Thymus (tissue), 11 donors: ENCODE measurements around the gene ZDHHC8. TPM values are rescaled to one million over a fixed set of nuclear protein-coding genes. Genes with fewer than 3 reads are reported as not detected.

Experiments
- DNase-seq, 9 donors: peaks; one replicate each; pipeline ENCODE4 v3.0.0-alpha.2; 2013; ENCODE audit warnings: low spot score in 9 of 9, low read depth in 6 of 9, missing footprints in 1 of 9
- H3K27ac ChIP-seq, 2 donors: one replicate each; pipeline ENCODE4 v1.5.1; 2013; ENCODE audit warnings: control low read depth in 1 of 2, low read depth in 1 of 2, low read length in 1 of 2, mild to moderate bottlenecking in 1 of 2, moderate library complexity in 1 of 2
- H3K27me3 ChIP-seq, 2 donors: one replicate each; pipeline ENCODE4 v1.5.1; 2013; ENCODE audit warnings: low read length in 1 of 2; ENCODE audit not compliant: control insufficient read depth in 2 of 2, insufficient read depth in 1 of 2
- H3K36me3 ChIP-seq, 2 donors: one replicate each; pipeline ENCODE4 v1.5.1; 2013; ENCODE audit warnings: low read length in 1 of 2, mild to moderate bottlenecking in 1 of 2, moderate library complexity in 1 of 2; ENCODE audit not compliant: control insufficient read depth in 2 of 2, insufficient read depth in 2 of 2
- H3K4me1 ChIP-seq, 2 donors: one replicate each; pipeline ENCODE4 v1.5.1; 2013; ENCODE audit warnings: low read length in 2 of 2; ENCODE audit not compliant: control insufficient read depth in 2 of 2, insufficient read depth in 2 of 2
- H3K4me3 ChIP-seq, 2 donors: one replicate each; pipeline ENCODE4 v1.5.1; 2013; ENCODE audit warnings: low read length in 2 of 2, control low read depth in 1 of 2, mild to moderate bottlenecking in 1 of 2
- H3K9me3 ChIP-seq, 2 donors: one replicate each; pipeline ENCODE4 v1.5.1; 2013; ENCODE audit warnings: low read length in 1 of 2, mild to moderate bottlenecking in 1 of 2; ENCODE audit not compliant: control insufficient read depth in 2 of 2, insufficient read depth in 1 of 2
- WGBS: extraction: QIAGEN DNeasy Blood & Tissue Kit; methylation state at CpG from one replicate; pipeline ENCODE4 v1.1.7; 2013; 5-methylcytosine and 5-hydroxymethylcytosine counted together
- polyA plus RNA-seq: library from polyadenylated mRNA; stranded (reverse); fragments of 200-250 nt; gene quantifications from one replicate; pipeline ENCODE4 v1.2.3, GENCODE V29; 2013
- total RNA-seq: library from RNA; stranded (reverse); fragments of 120-200 nt; gene quantifications from one replicate; pipeline ENCODE4 v1.2.4, GENCODE V29; 2013
- donor health status: healthy.

ZDHHC8 gene
- total and polyA plus RNA-seq, 2 donors: 7.2 to 35.1 TPM

GRCh38 chr22:20132686-20133246 is 1.2 kb downstream of the ZDHHC8 start:
- 86% methylated on average over 16 of the region's 16 CpGs for WGBS
- Histone ChIP-seq H3K27ac (no peak overlapping the region), H3K9me3 (no peaks in the 10 kb centered on the region), H3K36me3 (peaks cover 0 to 11% of the 10 kb centered on the region in 2 donors), H3K4me3 (peak overlapping the region; percentile 54 to 75), H3K27me3 (no peaks in the 10 kb centered on the region), H3K4me1 (peaks cover 20 to 46% of the 10 kb centered on the region in 2 donors)
- DNase-seq: no peak

DNA sequence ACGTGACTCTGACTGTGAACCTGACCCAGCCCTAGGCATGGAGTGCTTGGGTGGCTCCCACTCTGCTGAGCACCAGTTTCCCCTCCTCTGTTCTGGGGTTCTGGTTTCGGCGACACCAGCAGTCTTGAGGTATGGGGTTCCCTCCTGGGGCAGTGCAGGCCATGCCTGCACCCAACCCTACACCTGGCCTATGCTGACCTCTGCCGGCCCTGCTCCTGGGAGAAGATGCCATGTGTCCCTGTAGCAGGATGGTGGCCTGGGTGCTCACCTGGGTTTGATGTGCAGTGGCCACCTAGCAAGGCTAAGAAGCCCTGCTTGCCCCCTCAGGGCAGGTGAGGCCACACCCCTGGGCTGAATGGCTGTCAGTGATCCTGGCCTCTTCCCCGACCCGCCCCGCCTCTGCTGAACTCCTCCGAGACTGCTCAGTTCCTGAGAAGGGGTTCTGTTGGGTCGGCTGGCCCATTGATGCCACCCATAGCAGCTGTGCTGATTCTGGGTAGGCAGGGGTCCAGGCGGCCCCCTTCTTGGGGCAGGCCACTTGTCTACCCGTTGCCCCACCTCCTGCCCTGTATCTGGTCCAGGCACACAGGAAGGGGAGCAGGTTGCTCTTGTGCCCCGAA is 2.4 kb downstream of the ZDHHC8 start:
- WGBS: 96% methylated on average over 12 of the region's 12 CpGs
- H3K4me1 ChIP-seq: peaks cover 15 to 36% of the 10 kb centered on the region in 2 donors
- peaks cover 1 to 2% of the 10 kb centered on the region in 2 donors for H3K36me3 ChIP-seq
- H3K27ac ChIP-seq: no peak overlapping the region
- no peaks in the 10 kb centered on the region for H3K27me3 ChIP-seq
- no peak for DNase-seq
- H3K4me3 ChIP-seq: no peak overlapping the region
- no peaks in the 10 kb centered on the region for H3K9me3 ChIP-seq

GRCh38 chr22:20135265-20135664 is 3.7 kb downstream of the ZDHHC8 start:
- H3K4me1 ChIP-seq: peaks cover 11 to 24% of the 10 kb centered on the region in 2 donors
- no peak for DNase-seq
- H3K27me3 ChIP-seq: no peaks in the 10 kb centered on the region
- H3K9me3 ChIP-seq: no peaks in the 10 kb centered on the region
- no peak overlapping the region for H3K27ac ChIP-seq
- H3K4me3 ChIP-seq: no peak overlapping the region
- 96% methylated on average over 4 of the region's 4 CpGs for WGBS
- peaks cover 4 to 12% of the 10 kb centered on the region in 2 donors for H3K36me3 ChIP-seq

DNA sequence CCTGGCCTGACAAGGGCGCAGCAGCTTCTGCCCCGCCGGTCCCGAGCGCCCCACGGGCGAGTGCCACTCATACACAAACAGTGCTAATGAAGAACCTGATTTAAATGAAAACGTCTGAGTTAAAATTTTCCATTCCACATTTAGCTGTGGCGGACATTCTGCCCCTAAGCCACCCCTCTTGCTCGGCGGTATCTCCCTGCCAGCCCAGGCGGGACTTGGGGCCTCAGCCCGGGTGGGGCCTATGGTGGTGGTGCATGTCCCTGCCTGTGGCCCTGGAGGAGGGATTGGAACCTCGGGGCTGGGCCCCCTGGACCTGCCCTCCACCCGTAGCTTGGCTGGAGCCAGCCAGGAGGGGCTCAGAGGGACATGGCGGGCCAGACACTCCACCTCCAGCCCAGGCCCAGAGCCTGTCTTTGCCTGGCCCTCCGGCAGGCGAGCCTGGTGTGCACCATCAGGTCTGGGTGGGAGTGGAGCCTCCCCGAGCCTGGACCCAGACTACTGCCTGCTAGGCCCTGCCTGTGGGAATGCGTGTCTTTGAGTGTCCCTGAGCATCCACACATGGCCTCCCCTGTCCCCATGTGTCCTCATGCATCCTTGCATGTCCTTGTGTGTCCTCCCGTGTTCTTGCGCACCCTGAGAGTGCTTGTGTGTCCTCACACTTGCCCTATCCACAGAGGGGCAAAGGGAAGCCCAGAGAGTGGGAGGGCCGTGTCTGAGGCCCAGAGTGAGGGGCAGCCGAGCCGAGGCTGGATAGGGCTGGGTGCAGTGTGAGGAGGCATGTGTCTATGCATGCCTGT is 4.4 kb downstream of the ZDHHC8 start:
- Histone ChIP-seq H3K4me1 (peaks cover 10 to 17% of the 10 kb centered on the region in 2 donors), H3K27ac (no peak overlapping the region), H3K9me3 (no peaks in the 10 kb centered on the region), H3K27me3 (no peaks in the 10 kb centered on the region), H3K4me3 (no peak overlapping the region), H3K36me3 (peaks cover 4 to 12% of the 10 kb centered on the region in 2 donors)
- WGBS: 95% methylated on average over 25 of the region's 25 CpGs
- no peak for DNase-seq

DNA sequence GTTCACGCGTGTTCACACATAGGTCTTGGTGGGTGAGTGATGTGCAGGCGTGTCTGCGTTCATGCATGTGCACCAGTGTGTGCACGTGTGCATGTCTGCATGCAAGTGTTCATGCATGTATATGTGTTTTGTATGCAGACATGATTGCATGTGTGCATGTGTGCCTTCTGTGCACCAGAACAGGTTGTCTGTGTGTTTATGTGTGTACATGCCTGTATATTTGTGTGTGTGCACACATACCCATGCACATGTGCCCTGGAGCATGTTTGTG is 4.9 kb downstream of the ZDHHC8 start:
- peaks cover 10 to 17% of the 10 kb centered on the region in 2 donors for H3K4me1 ChIP-seq
- H3K36me3 ChIP-seq: peaks cover 4 to 16% of the 10 kb centered on the region in 2 donors
- no peak overlapping the region for H3K4me3 ChIP-seq
- H3K27ac ChIP-seq: no peak overlapping the region
- H3K9me3 ChIP-seq: no peaks in the 10 kb centered on the region
- no peak for DNase-seq
- no peaks in the 10 kb centered on the region for H3K27me3 ChIP-seq
- WGBS: 98% methylated on average over 5 of the region's 5 CpGs

- 90% methylated on average over 13 of the region's 13 CpGs for WGBS
- H3K27ac ChIP-seq: no peak overlapping the region
- H3K27me3 ChIP-seq: no peaks in the 10 kb centered on the region
- H3K36me3 ChIP-seq: peaks cover 4 to 21% of the 10 kb centered on the region in 2 donors
- peaks cover 9 to 16% of the 10 kb centered on the region in 2 donors for H3K4me1 ChIP-seq
- DNase-seq: no peak
- no peaks in the 10 kb centered on the region for H3K9me3 ChIP-seq
- no peak overlapping the region for H3K4me3 ChIP-seq
Measured at GRCh38 chr22:20137113-20137512, 5.5 kb downstream of the ZDHHC8 start.

DNA sequence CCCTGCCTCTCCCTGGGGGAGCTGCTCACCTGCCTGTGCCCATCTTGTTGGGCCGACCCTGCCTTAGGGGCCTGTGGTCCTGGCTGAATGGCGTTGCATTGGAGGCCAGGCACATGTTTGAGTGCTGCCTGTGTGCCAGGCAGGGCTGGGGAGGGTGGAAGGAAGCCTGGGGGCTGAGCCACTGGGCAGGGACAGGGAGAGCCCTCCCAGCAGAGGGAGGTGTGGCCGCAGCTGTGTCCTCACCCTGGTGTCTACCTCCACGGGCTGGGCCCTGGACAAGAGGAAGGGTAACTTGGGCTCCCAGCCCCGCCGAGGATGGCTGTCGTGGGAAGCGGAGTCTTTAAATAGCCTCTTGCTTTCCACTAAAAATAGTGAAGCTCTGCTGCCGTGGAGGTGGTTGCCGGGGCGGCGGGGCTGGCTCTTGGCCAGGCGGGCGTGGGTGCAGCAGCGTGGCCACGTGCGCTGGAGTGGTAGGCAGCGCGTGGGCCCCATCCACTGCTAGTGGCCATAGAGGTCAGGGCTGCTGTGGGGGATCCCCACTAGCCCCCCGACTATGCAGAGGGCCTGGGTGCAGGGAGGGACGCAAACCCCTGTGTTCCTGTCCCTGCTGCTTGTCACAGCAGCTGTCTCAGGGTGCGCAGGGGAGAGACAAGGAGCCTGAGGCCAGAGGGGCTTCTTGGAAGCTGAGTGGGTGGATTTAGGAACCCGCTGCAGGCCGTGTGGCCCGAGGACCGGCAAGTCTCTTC is 6.2 kb downstream of the ZDHHC8 start:
- 53% methylated on average over 26 of the region's 26 CpGs for WGBS
- Histone ChIP-seq H3K27ac (no peak overlapping the region), H3K36me3 (peaks cover 4 to 22% of the 10 kb centered on the region in 2 donors)

DNA sequence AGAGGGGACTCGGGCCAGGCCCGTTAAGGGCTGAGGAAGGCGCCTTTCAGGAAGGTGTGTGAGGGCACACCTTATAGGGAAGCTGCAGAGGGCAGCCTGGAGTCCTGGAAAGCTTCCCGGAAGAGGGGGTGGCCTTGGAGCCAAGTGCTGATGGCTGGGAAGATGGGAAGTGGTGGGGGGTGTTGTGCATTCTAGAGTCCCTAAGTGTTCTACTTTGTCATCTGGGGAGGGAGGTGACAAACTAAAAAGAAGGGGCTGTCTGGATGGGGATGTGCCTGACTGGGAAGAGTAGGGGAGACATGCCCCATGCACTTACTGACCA is 6.8 kb downstream of the ZDHHC8 start:
- 94% methylated on average over 4 of the region's 4 CpGs for whole genome bisulfite sequencing
- no peaks in the 10 kb centered on the region for H3K9me3 ChIP-seq
- peaks cover 0 to 7% of the 10 kb centered on the region in 2 donors for H3K4me1 ChIP-seq
- DNase-seq: no peak
- H3K27ac ChIP-seq: no peak overlapping the region
- no peak overlapping the region for H3K4me3 ChIP-seq
- no peaks in the 10 kb centered on the region for H3K27me3 ChIP-seq
- H3K36me3 ChIP-seq: peaks cover 4 to 26% of the 10 kb centered on the region in 2 donors

More for the DNA sequence above, 6.2 kb downstream of the ZDHHC8 start:
- Histone ChIP-seq H3K27me3 (no peaks in the 10 kb centered on the region), H3K4me1 (peaks cover 3 to 9% of the 10 kb centered on the region in 2 donors), H3K4me3 (no peak overlapping the region), H3K9me3 (no peaks in the 10 kb centered on the region)
- DNase-seq: no peak

- Histone ChIP-seq H3K4me1 (peaks cover 0 to 7% of the 10 kb centered on the region in 2 donors), H3K36me3 (peaks cover 4 to 31% of the 10 kb centered on the region in 2 donors)
- 90% methylated on average over 16 of the region's 16 CpGs for WGBS
Measured at GRCh38 chr22:20138868-20139267, 7.3 kb downstream of the ZDHHC8 start.

More at GRCh38 chr22:20138868-20139267, 7.3 kb downstream of the ZDHHC8 start:
- Histone ChIP-seq H3K9me3 (no peaks in the 10 kb centered on the region), H3K4me3 (no peak overlapping the region), H3K27me3 (no peaks in the 10 kb centered on the region), H3K27ac (no peak overlapping the region)
- no peak for DNase-seq
